Stomach smooth muscle (tissue), 2 donors: ENCODE data around the gene MOB1A.
"Not testable (repeated sequence)": the region's sequence is repeated elsewhere in the genome, so short reads cannot be mapped to it uniquely, and the experiment has no call there.

Experiments
- H3K27ac ChIP-seq: one replicate; pipeline ENCODE4 v1.7.0; 2013; ENCODE audit warnings: mild to moderate bottlenecking, low read length, inconsistent platforms
- H3K27me3 ChIP-seq, 2 donors: one replicate each; pipeline ENCODE4 v1.7.0; 2013; ENCODE audit warnings: low read length in 2 of 2; ENCODE audit not compliant: insufficient read depth in 2 of 2, control insufficient read depth in 1 of 2
- H3K36me3 ChIP-seq, 2 donors: one replicate each; pipeline ENCODE4 v1.7.0; 2013; ENCODE audit warnings: low read length in 2 of 2; ENCODE audit not compliant: control insufficient read depth in 2 of 2, insufficient read depth in 2 of 2
- H3K4me1 ChIP-seq: one replicate; pipeline ENCODE4 v1.7.0; 2013; ENCODE audit warnings: low read length; ENCODE audit not compliant: control insufficient read depth, insufficient read depth
- H3K4me3 ChIP-seq, 2 donors: one replicate each; pipeline ENCODE4 v1.7.0; 2013; ENCODE audit warnings: low read length in 2 of 2
- H3K9ac ChIP-seq, 2 donors: one replicate each; pipeline ENCODE4 v1.7.0; 2013; ENCODE audit warnings: low read length in 2 of 2, mild to moderate bottlenecking in 1 of 2
- H3K9me3 ChIP-seq, 2 donors: one replicate each; pipeline ENCODE4 v1.7.0; 2013; ENCODE audit warnings: low read length in 2 of 2; ENCODE audit not compliant: control insufficient read depth in 2 of 2
- donor health status: healthy.
- donor health status: Pancreatic carcinoma.

MOB1A gene

DNA sequence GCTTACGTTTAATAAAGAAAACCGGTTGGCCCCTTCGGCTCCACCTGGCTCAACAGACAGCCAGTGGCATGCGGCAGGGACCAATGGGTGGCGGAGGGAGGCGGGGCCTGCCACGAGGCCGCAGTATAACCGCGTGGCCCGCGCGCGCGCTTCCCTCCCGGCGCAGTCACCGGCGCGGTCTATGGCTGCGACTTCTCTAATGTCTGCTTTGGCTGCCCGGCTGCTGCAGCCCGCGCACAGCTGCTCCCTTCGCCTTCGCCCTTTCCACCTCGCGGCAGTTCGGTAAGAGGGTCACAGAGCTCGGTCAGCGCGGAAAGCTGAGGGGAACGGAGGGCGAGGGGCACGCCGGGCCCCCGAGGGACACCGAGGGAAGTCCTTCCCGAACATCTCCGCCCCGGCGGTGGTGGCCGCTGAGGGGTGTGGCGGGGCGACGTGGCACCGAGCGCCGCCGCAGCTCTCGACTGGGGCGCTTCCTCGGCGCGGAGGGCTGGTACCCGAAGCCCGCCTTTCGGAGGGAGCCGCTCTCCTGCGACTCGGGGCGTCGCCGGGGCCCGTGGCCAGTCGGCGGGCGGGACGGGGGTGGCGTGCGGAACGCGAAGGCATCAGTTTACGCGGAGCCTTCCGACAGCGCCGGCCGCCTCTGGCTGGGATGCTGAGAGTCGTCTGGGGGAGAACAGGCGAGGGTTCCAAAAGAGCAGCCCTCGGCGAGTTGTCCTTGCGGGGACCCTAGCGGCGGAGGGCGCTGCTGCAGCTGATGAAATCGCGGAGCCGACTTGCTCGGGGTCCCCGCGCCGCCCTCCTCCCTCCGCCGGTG, 20.0 kb upstream of the MOB1A start, which contains the start of gene MTHFD2:
Gene MTHFD2, plus strand, starts transcription at position 155 of the 814 bp plus-strand sequence. Its CDS starts 27 bp downstream, at position 182.
- H3K9me3 ChIP-seq, result no peaks in the 10 kb centered on the region
- H3K4me3 ChIP-seq, result peak within 1 kb of the TSS; percentile 79 to 89
- peaks cover 15% of the 10 kb centered on the region for H3K4me1 ChIP-seq
- peak within 1 kb of the TSS; percentile 70 for H3K27ac ChIP-seq
- H3K36me3 ChIP-seq, result no peaks in the 10 kb centered on the region
- H3K27me3 ChIP-seq, result no peaks in the 10 kb centered on the region
- H3K9ac ChIP-seq, result peak within 1 kb of the TSS; percentile 58 to 68

DNA sequence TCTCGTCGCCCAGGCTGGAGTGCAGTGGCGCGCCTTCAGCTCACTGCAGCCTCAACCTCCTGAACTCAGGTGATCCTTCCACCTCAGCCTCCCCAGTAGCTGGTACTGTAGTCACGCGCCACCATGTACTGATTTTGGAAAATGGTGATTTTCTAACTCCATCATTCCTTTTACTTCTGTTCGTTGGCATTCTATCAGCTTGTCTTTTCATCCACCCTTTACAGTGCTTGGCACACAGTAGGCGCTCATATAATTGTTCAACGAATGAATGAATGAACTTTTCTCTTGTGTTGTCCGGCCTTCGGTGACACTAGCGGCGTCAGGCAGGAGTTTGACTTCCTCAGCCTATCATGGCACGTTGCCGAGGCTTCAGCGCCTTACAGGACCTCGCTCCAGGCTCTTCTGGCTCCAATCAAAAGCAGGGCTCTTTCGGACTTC, 19.4 kb upstream of the MOB1A start:
- H3K4me1 ChIP-seq, result peaks cover 15% of the 10 kb centered on the region
- peak overlapping the region in 1 of 2 donors; percentile 21 for H3K9ac ChIP-seq
- no peaks in the 10 kb centered on the region for H3K36me3 ChIP-seq
- no peaks in the 10 kb centered on the region for H3K9me3 ChIP-seq
- peak overlapping the region; percentile 79 to 89 for H3K4me3 ChIP-seq
- no peaks in the 10 kb centered on the region for H3K27me3 ChIP-seq
- peak overlapping the region; percentile 70 for H3K27ac ChIP-seq

DNA sequence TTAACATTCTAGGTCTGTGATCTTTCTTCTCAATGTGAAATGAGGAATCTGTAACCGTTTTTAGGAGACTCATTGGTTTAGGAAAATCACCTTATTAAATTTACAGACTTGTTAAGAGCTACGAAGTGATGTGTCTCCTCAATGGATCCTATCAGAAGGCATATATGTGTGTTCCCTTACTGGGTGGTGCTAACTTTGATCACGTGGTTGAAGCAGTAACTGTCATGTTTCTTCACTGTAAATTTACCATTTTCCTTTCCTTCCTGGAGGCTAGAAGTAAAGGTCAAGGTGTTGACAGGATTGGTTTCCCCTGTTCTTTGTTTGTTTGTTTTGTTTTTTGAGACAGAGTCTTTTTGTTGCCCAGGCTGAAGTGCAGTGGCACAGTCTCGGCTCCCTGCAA, 18.4 kb upstream of the MOB1A start:
- H3K4me1 ChIP-seq, result peaks cover 15% of the 10 kb centered on the region
- no peak overlapping the region for H3K4me3 ChIP-seq
- H3K9ac ChIP-seq, result no peak overlapping the region
- no peaks in the 10 kb centered on the region for H3K36me3 ChIP-seq
- no peaks in the 10 kb centered on the region for H3K9me3 ChIP-seq
- no peaks in the 10 kb centered on the region for H3K27me3 ChIP-seq
- H3K27ac ChIP-seq, result no peak overlapping the region

DNA sequence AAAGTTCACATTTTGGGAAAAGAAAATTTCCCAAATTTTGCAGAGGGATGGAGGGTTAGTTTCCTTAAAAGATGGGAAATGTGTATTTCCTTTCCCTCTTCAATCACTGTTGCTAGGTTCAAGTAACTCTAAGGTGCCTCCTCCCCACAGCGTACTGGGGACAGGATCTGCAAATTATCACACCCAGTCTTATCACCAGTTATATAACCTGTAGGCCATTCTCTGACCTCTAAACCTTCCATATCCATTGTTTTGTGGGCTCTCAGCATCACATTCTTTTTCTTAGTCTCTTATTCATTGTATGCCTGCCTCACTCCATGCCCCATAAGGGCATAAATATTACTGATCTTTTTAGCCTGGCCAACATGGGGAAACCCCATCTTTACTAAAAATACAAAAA, 16.1 kb upstream of the MOB1A start:
- H3K9me3 ChIP-seq, result no peaks in the 10 kb centered on the region
- H3K9ac ChIP-seq, result no peak overlapping the region
- H3K36me3 ChIP-seq, result no peaks in the 10 kb centered on the region
- H3K4me1 ChIP-seq, result peaks cover 13% of the 10 kb centered on the region
- H3K27ac ChIP-seq, result no peak overlapping the region
- no peak overlapping the region for H3K4me3 ChIP-seq
- H3K27me3 ChIP-seq, result no peaks in the 10 kb centered on the region

DNA sequence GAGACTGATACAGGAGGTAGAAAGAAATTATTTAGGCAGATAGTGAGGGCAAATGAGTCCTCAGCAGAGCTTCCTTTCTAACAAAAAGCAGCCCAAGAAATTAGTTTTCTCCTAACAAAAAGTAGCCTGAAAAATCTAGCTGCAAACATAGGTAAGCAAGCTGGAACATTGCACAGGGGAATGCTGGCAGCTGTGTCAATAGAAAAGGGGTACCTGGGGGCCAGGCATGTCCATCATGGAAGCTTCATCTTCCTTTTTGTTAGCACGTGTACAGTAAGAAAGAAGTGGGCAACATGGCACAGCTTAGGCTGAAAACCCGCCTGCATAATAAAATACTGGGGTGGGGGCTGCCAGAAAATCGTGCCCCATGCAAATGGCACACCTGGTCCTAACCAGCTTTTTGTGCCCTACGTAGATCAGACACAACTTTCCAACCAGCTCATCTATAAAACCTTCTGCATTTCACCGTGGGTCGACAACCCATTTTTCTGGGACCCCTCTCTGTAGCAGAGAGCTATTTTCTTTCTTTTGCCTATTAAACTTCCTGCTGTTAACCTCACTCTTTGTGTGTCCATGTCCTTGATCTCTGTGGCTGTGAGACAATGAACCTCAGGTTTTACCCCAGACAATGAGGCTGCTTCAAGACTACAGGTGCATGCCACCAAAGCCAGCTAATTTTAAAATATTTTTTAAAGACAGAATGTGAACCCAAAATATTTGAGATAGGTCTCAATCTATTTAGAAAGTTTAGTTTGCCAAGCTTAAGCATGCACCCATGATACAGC, 13.1 kb upstream of the MOB1A start:
- Histone ChIP-seq H3K4me3 (no peak overlapping the region), H3K27me3 (no peaks in the 10 kb centered on the region), H3K9ac (no peak overlapping the region), H3K27ac (no peak overlapping the region), H3K36me3 (no peaks in the 10 kb centered on the region), H3K4me1 (no peaks in the 10 kb centered on the region), H3K9me3 (no peaks in the 10 kb centered on the region)

DNA sequence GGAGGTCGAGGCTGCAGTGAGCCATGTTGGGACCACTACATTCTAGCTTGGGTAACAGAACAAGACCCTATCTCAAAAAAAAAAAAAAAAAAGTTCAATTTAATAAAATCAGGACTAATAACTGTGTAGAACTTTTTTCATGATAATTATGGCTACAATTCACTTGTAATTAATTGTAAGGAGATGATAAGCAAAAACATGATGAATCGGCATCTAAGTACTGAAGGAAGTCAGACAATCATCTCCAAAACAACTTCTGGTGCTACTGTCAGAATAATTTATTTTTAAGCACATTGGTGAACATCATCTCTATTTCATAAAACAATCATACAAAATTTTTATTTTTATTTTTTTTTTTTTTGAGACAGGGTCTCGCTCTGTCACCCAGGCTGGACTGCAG, 10.0 kb upstream of the MOB1A start:
- H3K27ac ChIP-seq, result no peak overlapping the region
- H3K36me3 ChIP-seq, result no peaks in the 10 kb centered on the region

DNA sequence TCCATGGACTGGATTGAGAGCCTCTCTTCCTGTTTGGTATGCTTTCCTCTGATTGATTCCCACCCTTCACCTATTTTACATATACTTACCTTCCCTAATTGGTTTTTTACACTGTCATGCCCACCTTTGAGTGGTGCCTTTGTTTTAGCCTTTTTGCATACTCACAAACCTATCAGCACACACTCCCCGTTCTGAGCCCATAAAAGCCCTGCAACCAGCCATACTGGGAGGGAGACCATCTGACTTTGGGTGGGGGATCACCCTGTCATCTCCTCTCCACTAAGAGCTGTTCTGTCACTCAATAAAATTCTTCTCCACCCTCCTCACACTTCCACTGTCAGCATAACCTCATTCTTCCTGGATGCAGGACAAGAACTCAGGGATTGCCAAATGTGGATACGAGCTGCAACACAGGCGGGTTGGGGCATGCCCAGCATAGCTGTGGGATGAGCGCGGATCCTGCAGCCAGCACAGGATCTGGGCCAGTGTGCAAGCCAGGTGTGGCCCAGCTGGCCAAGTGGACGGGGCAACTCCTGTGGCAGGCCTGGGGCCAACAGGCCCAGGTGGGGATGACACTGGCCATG, 9.4 kb upstream of the MOB1A start:
- H3K27me3 ChIP-seq, result no peaks in the 10 kb centered on the region
- no peaks in the 10 kb centered on the region for H3K4me1 ChIP-seq
- H3K27ac ChIP-seq, result no peak overlapping the region
- no peak overlapping the region for H3K4me3 ChIP-seq
- no peak overlapping the region for H3K9ac ChIP-seq
- H3K36me3 ChIP-seq, result no peaks in the 10 kb centered on the region
- H3K9me3 ChIP-seq, result no peaks in the 10 kb centered on the region

More for the DNA sequence above, 10.0 kb upstream of the MOB1A start:
- no peaks in the 10 kb centered on the region for H3K4me1 ChIP-seq
- H3K9me3 ChIP-seq, result no peaks in the 10 kb centered on the region
- no peak overlapping the region for H3K4me3 ChIP-seq
- no peaks in the 10 kb centered on the region for H3K27me3 ChIP-seq
- H3K9ac ChIP-seq, result no peak overlapping the region

DNA sequence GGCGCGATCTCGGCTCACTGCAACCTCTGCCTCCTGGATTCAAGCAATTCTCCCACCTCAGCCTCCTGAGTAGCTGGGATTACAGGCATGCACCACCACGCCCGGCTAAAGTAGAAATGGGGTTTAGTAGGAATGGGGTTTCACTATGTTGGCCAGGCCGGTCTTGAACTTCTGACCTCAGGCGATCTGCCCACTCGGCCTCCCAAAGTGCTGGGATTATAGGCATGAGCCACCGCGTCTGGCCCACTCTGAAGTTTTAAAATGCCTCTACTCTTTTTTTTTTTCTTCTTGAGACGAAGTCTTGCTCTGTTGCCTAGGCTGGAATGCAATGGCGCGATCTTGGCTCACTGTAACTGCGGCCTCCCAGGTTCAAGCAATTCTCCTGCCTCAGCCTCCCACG, 8.0 kb upstream of the MOB1A start:
- not testable (repeated sequence) for H3K27me3 ChIP-seq, H3K27ac ChIP-seq, H3K36me3 ChIP-seq, H3K9ac ChIP-seq, H3K9me3 ChIP-seq, H3K4me3 ChIP-seq, H3K4me1 ChIP-seq

DNA sequence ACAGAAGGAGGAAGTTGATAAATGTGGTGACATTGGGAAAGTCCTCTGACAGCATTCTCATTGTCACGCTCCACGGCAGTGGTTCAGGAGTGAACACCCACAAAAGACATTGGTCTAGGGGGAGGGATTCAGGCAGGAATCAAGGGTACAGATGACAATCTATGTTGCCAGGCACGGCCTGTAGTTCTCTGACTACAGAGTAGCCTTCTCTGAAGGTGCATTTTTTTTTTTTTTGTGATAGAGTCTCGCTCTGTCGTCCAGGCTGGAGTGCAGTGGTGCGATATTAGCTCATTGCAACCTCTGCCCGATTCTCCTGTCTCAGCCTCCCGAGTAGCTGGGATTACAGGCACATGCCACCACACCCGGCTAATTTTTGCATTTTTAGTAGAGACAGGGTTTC, 7.4 kb upstream of the MOB1A start:
- H3K4me3 ChIP-seq, result no peak overlapping the region
- no peak overlapping the region for H3K9ac ChIP-seq
- no peaks in the 10 kb centered on the region for H3K27me3 ChIP-seq
- no peaks in the 10 kb centered on the region for H3K36me3 ChIP-seq
- H3K4me1 ChIP-seq, result no peaks in the 10 kb centered on the region
- H3K9me3 ChIP-seq, result no peaks in the 10 kb centered on the region
- no peak overlapping the region for H3K27ac ChIP-seq

DNA sequence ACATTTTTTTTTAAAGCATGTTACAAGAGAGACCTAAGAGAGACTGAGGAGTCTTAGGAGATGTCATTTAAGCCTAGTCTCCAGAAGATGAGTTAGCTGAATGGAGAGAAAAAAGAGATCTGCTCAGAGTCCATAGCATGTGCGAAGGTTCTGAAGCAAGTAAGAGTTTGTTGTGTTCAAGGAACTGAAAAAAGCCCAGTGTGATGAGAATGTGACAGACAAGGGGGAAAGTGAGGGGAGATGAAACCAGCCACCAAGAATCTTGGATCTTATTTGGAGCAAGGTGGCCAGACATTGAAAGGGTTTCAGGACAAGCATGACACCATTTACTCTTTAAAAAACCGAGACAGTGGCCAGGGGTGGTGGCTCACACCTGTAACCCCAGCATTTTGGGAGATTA, 5.2 kb upstream of the MOB1A start:
- Histone ChIP-seq H3K4me1 (peaks cover 4% of the 10 kb centered on the region), H3K9ac (no peak overlapping the region)

More for the DNA sequence above, 5.2 kb upstream of the MOB1A start:
- no peak overlapping the region for H3K4me3 ChIP-seq
- no peaks in the 10 kb centered on the region for H3K9me3 ChIP-seq
- H3K36me3 ChIP-seq, result no peaks in the 10 kb centered on the region
- no peak overlapping the region for H3K27ac ChIP-seq
- no peaks in the 10 kb centered on the region for H3K27me3 ChIP-seq
